Daoy (cell line): ENCODE measurements around the gene EXOC6B. TPM values are rescaled to one million over a fixed set of nuclear protein-coding genes. Genes with fewer than 3 reads are reported as not detected.

Experiments
- DNase-seq: peaks from one replicate; pipeline ENCODE4 v3.0.0-alpha.2; 2015; ENCODE audit warnings: low read depth
- total RNA-seq: library from RNA; depleted of rRNA; stranded (reverse); fragments of >200 nt; shearing (Covaris generic); gene quantifications from 2 replicates; pipeline ENCODE4 v1.2.3, GENCODE V29; 2014

EXOC6B gene
- total RNA-seq, 1 experiment from 2014 or later: 7.6 TPM

- DNase-seq: no peak
These were observed 4.4 kb upstream of the EXOC6B start for GRCh38 chr2:72830273-72830672.

- no peak for DNase-seq
These were observed 3.1 kb upstream of the EXOC6B start for GRCh38 chr2:72828840-72829507.

- peak; percentile 42 for DNase-seq
These were observed 2.3 kb upstream of the EXOC6B start for GRCh38 chr2:72827966-72828646.

DNA sequence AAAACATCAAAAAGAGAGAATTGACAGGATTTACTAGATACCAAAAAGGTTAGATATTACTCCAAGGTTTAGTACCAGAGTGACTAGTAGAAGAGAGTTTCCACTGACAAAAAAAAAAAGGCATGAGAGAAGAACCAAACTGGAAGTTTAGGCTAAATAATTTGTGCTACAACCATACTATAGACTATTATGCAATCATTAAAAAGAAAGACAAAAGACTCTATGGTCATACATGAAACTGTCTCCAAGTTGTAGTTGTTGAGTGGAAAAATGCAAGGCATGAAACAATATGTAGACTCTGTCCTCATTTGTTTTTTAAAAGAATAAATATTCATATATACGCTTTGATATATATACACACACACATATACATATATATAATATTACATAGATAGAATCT lies 1.7 kb upstream of the EXOC6B start:
- DNase-seq: no peak

DNA sequence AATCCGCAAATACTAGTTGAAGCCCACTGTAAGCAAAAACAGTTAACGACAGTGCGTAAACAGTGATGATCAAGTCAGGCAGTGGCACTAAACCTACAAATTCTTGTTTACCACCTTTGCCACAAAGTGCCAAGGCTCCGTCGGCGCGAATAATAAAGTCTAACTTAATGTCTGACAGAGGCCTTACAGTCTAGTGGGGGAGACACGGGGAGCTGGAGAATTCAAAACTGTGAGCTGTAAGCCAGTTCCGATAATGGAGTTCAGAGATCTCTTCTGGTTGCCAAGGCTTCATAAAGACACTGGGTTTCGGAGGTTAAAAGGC lies 284 bp upstream of the EXOC6B start:
- DNase-seq: no peak

DNA sequence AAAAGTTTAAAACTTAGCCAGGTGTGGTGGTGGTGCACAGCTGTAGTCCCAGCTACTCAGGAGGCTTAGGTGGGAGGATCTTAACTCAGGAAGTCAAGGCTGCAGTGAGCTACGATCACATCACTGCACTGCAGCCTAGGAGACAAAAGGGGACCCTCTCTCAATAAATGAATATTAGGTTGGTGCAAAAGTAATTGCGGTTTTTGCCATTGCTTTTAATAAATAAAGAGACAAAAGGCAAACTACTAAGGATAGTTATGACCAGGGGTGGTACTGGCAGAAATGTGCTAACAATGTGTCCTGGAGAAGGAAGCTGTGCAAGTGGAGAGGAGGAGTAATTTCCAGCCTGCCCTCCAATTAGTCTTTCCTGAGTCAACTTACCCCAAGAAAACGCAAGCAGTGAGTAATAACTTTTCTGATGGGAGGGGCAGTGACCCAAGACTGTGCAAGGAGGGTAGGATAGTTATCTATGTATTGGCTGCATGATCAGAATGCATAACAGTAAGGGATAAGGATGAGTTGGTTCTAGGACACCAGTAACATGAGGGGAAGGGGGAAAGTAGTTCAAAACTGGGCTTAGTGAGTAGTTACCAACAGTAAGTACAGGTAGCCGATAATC lies 1.5 kb downstream of the EXOC6B start:
- peak; percentile 58 for DNase-seq

DNA sequence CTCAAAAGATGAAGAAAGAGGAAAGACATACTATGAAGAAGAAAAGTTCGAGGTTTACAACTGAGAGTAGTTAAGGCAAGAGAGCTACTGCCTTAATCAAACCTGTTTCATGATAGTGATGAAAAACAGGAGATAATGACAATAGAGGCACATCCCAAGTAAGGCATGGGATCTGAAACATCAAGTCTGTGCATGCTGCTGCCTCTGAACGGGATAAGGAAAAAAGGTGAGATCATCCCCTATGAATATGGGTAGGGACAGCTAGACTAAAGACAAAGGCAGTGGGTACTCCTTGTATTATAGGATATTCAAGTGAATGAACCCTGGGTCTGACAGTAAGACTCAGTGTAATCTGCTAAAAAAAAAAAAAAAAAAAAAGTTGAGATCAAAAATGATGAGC lies 3.0 kb downstream of the EXOC6B start:
- no peak for DNase-seq

DNA sequence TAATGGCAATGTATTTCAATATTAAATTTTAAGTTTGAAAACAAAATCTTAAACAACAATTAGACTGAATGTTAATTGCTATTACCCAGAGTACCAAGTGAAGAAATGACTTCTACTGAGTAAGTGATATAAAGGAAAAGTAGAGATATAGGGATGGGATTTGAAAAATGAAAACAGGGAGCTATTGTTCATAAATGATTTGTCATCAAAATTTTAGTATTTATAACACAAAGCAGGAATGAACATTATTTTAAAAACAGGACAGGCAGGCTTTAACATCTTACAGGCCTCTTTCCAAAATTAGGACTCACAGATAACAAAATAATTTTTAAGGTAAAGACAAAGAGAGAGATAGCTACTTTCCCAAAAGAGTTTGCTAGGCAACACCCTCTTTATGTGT lies 3.9 kb downstream of the EXOC6B start:
- DNase-seq: no peak

- no peak for DNase-seq
These were observed 4.7 kb downstream of the EXOC6B start for GRCh38 chr2:72821118-72821517.

GRCh38 chr2:72819501-72819900 lies 6.3 kb downstream of the EXOC6B start:
- DNase-seq: no peak

- DNase-seq: no peak
These were observed 10.1 kb downstream of the EXOC6B start for GRCh38 chr2:72815655-72816278.

DNA sequence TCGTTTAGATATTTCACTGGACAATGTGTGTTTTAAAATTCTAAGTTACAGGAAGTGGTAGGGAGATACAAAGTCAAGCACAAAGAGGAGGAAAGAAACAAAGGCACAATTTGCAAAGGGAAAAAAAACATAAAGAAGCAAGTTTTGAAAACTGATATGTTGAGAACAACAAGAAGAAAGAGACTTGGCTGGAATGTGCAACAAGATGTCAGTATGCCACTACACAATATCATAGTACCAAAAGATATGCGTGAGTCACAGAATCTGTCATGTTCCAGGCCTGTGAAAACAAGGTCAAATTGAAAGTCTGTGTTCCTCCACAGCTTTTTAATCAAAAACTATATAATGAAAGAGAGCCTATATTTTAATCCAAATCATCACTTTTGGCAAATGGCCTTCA lies 12.0 kb downstream of the EXOC6B start:
- no peak for DNase-seq

- no peak for DNase-seq
These were observed 15.7 kb downstream of the EXOC6B start for GRCh38 chr2:72810165-72810564.

DNA sequence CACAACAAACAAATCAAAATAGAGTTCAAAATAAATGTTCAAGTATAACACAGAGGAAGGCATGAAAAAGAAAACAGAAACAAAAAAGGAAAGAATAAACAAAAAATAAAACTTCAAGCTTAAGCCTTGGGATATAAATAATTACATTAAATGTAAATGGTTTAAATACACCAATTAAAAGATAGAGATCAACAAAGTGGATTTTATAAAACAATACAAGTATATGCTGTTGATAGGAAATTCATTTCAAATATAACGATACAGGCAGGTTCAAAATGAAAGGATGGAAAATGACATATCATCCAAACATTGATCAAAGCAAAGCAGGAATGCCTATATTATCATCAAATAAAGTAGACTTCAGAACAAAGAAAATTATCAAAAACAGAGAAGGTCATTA lies 16.7 kb downstream of the EXOC6B start:
- DNase-seq: no peak

DNA sequence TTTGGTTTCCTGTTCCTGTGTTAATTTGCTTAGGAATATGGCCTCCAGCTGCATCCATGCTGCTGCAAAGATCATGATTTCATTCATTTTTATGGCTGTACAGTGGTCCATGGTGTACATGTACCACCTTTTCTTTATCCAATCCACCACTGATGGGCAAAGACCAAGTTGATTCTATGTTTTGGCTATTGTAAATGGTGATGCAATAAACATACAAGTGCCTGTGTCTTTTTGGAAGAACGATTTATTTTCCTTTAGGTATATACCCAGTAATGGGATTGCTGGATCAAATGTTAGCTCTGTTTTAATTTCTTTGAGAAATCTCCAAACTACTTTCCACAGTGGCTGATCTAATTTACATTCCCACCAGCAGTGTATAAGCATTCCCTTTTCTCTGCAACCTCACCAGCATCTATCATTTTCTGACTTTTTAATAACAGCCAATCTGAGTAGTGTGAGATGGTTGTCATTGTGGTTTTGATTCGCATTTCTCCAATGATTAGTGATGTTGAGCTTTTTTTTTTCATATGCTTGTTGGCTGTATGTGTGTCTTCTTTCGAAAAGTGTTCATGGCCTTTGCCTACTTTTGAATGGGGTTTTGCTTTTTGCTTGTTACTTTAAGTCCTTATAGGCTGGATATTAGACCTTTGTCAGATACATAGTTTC lies 19.4 kb downstream of the EXOC6B start:
- DNase-seq: no peak

DNA sequence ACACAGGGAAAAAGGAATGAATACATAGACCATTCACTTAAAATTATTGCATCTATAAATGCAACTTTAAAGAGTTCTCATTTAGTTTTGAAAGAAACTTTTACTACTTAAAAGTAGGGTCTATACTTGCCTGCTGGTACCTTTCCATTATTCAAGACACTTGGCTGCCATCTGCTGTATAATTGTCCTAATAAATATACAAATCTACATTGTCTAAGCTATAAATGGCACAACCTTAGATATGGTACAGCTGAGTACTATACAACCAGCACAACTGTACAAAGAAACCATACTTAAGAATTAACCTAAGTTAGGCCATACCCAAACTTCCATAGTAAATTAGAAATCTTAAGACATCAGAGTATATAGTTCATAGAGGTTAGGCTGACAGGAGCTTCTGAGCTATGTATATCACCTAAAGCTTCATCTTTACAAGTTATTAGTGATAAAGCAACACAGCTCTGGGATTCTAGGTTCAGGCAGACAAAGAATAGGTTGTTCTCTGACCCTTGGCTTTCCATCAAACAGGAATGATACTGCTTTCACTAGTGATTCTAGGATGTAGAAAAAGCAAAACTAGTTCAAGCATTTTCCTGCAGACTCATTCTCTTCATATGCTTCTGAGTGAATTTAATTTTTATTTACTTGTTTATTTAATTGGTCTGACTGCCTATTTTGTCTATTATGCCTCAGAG lies 22.1 kb downstream of the EXOC6B start:
- no peak for DNase-seq

DNA sequence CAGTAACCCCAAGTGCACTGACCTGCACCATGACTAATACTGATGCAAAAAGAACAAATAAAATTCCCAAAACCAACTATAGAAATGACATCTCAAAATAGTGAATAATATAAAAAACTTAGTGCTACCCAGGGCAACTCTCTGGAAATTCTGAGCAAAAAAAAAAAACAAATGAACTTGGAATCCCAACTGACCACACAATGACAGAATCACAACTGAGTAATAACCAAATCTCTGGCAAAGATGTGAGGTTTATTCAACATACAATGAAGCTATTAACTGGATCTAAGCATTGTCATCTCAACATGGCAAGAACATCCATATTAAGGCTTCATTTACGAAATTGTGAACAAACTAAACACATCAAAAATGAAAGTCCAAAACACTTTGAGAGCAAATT lies 22.7 kb downstream of the EXOC6B start:
- no peak for DNase-seq

- no peak for DNase-seq
These were observed 25.3 kb downstream of the EXOC6B start for GRCh38 chr2:72800492-72800891.

DNA sequence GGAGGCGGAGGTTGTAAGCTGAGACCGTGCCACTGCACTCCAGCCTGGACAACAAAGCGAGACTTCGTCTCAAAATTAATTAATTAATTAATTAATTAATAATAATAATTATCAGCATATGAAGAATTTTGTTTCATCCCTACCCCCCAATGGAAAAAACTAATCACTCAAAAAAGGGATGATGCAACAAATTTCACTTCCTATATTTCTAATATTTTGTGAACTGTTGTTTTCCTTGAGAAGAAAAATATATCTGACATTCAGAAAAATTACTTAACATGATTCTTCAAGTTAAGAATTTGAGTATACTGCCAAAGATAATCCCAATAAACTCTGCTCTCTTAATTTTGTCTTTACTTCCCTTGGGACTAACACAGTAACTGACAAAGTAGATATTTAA lies 28.1 kb downstream of the EXOC6B start:
- DNase-seq: no peak

GRCh38 chr2:72796766-72797165 lies 29.1 kb downstream of the EXOC6B start:
- DNase-seq: no peak

DNA sequence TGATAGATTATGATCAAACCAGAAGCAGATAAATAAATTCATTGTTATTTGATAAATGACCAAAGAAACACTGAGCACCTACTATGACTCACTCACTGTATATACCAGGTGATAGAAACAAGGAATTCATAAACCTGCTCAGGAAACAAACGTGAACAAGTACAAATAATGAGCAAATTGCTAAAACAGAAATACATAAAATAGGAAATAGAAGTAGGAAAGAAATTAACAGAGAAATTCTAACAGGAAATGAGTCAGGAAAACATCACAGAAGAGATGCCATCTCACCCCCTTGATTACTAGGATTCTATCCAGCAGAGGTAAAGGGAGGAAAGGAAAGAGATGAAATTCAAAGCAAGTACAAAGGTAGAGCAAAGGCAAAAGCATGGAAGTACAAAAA lies 31.3 kb downstream of the EXOC6B start:
- peak; percentile 12 for DNase-seq
